Activated T-helper 1 cell treated with Interleukin-2 at 50 U/mL for 16 hours (primary cell): ENCODE results near the gene CDC25A.
"Not testable (repeated sequence)": the region's sequence is repeated elsewhere in the genome, so short reads cannot be mapped to it uniquely, and the experiment has no call there.

Source experiments
- DNase-seq: peaks from one replicate; pipeline ENCODE4 v3.0.0-alpha.2; 2020; ENCODE audit warnings: low read depth

Gene CDC25A

GRCh38 chr3:48188266-48189201 lies at the start of gene CDC25A:
TSS of gene CDC25A (minus strand) at chr3:48188417. CDS start at chr3:48187947, 470 bp downstream.
- peak; percentile 88 for DNase-seq

- DNase-seq: no peak
Observed at GRCh38 chr3:48236531-48236930, 48.3 kb upstream of the CDC25A start.

- DNase-seq: no peak
Observed at GRCh38 chr3:48233542-48233941, 45.3 kb upstream of the CDC25A start.

GRCh38 chr3:48232734-48233133 lies 44.5 kb upstream of the CDC25A start:
- peak; percentile 13 for DNase-seq

- no peak for DNase-seq
Observed at GRCh38 chr3:48232232-48232631, 44.0 kb upstream of the CDC25A start.

- DNase-seq: no peak
Observed at GRCh38 chr3:48226939-48227338, 38.7 kb upstream of the CDC25A start.

- DNase-seq: no peak
Observed at GRCh38 chr3:48225587-48225986, 37.4 kb upstream of the CDC25A start.

GRCh38 chr3:48222616-48223513 lies 34.6 kb upstream of the CDC25A start, which contains the start of gene CAMP:
TSS of gene CAMP (plus strand) at chr3:48223495. CDS start at chr3:48223512, 17 bp downstream.
- DNase-seq: no peak

- no peak for DNase-seq
Observed at GRCh38 chr3:48220746-48221145, 32.5 kb upstream of the CDC25A start.

- no peak for DNase-seq
Observed at GRCh38 chr3:48219543-48219942, 31.3 kb upstream of the CDC25A start.

- DNase-seq: no peak
Observed at GRCh38 chr3:48218537-48218936, 30.3 kb upstream of the CDC25A start.

- DNase-seq: no peak
Observed at GRCh38 chr3:48217449-48217848, 29.2 kb upstream of the CDC25A start.

GRCh38 chr3:48215876-48216275 lies 27.7 kb upstream of the CDC25A start:
- DNase-seq: no peak

- no peak for DNase-seq
Observed at GRCh38 chr3:48215466-48215865, 27.2 kb upstream of the CDC25A start.

GRCh38 chr3:48215019-48215418 lies 26.8 kb upstream of the CDC25A start:
- no peak for DNase-seq

GRCh38 chr3:48214225-48214624 lies 26.0 kb upstream of the CDC25A start:
- DNase-seq: no peak

- not testable (repeated sequence) for DNase-seq
Observed at GRCh38 chr3:48211776-48212175, 23.6 kb upstream of the CDC25A start.

GRCh38 chr3:48210534-48210933 lies 22.3 kb upstream of the CDC25A start:
- not testable (repeated sequence) for DNase-seq

- DNase-seq: no peak
Observed at GRCh38 chr3:48209445-48209844, 21.2 kb upstream of the CDC25A start.

- DNase-seq: no peak
Observed at GRCh38 chr3:48208076-48208475, 19.9 kb upstream of the CDC25A start.

- no peak for DNase-seq
Observed at GRCh38 chr3:48202632-48203031, 14.4 kb upstream of the CDC25A start.

GRCh38 chr3:48199117-48199516 lies 10.9 kb upstream of the CDC25A start:
- DNase-seq: no peak

- no peak for DNase-seq
Observed at GRCh38 chr3:48196611-48197010, 8.4 kb upstream of the CDC25A start.
